HEK293 (cell line): ENCODE measurements around the gene PSMB1.

ENCODE experiments used
- CTCF ChIA-PET: fragments of 350-600 bp; formaldehyde crosslinking; extraction: SDS; loops from one replicate; lab custom pipeline; 2021; ENCODE audit warnings: antibody characterized with exemption; lab: Yijun Ruan, JAX
- POLR2A ChIA-PET: fragments of 300-600 bp; formaldehyde crosslinking; extraction: SDS; loops from one replicate; lab custom pipeline; 2020; ENCODE audit warnings: antibody characterized with exemption, inconsistent platforms; lab: Yijun Ruan, JAX
- H3K27ac ChIP-seq: fragments of 200-500 bp; sonication (Bioruptor generic); 2 replicates; pipeline ENCODE4 v1.5.1; 2014; ENCODE audit warnings: low read depth, low read length, control low read depth, inconsistent platforms; ENCODE audit errors: extremely low read depth
- H3K36me3 ChIP-seq, 2 experiments: fragments of 200-500 bp in 1 of 2; sonication (Bioruptor generic) in 1 of 2; 1 replicate in 1 of 2; 2 replicates in 1 of 2; pipeline ENCODE4 v1.5.1; 2014 to 2017; ENCODE audit warnings: inconsistent platforms in 2 of 2, low read length in 2 of 2; ENCODE audit not compliant: control insufficient read depth in 2 of 2, insufficient read depth in 1 of 2
- H3K4me1 ChIP-seq: fragments of 200-500 bp; sonication (Bioruptor generic); 2 replicates; pipeline ENCODE4 v1.5.1; 2014; ENCODE audit warnings: mild to moderate bottlenecking, low read length, inconsistent platforms; ENCODE audit not compliant: control insufficient read depth, insufficient read depth
- H3K4me3 ChIP-seq: 2 replicates; pipeline ENCODE4 v1.5.1; 2011; ENCODE audit warnings: low read depth, mild to moderate bottlenecking, control low read depth, low read length, moderate library complexity
- H3K9me3 ChIP-seq: fragments of 200-500 bp; sonication (Bioruptor generic); 2 replicates; pipeline ENCODE4 v1.5.1; 2014; ENCODE audit warnings: low read depth, low read length, inconsistent platforms; ENCODE audit not compliant: control insufficient read depth, insufficient read depth
- FEZF1 ChIP-seq: fragments of 450-650 bp; formaldehyde crosslinking; IDR thresholded peaks from 2 replicates; pipeline ENCODE4 v1.5.1; 2016; ENCODE audit warnings: missing biosample characterization, missing genetic modification characterization
- HOXD13 ChIP-seq: sonication (generic); formaldehyde crosslinking; IDR thresholded peaks from 2 replicates; pipeline ENCODE4 v1.8.0; 2022; ENCODE audit warnings: missing genetic modification reagents, borderline replicate concordance
- ZBTB17 ChIP-seq: fragments of 450-650 bp; formaldehyde crosslinking; IDR thresholded peaks from 2 replicates; pipeline ENCODE4 v1.5.1; 2016; ENCODE audit warnings: missing biosample characterization, missing genetic modification characterization
- ZBTB48 ChIP-seq: fragments of 450-650 bp; formaldehyde crosslinking; IDR thresholded peaks from 2 replicates; pipeline ENCODE4 v1.5.1; 2016; ENCODE audit warnings: missing biosample characterization, missing genetic modification characterization
- ZEB2 ChIP-seq: fragments of 450-650 bp; formaldehyde crosslinking; IDR thresholded peaks from 2 replicates; pipeline ENCODE4 v1.5.1; 2016; ENCODE audit warnings: missing biosample characterization, missing genetic modification characterization
- ZFHX2 ChIP-seq: fragments of 450-650 bp; formaldehyde crosslinking; conservative IDR thresholded peaks from 2 replicates; pipeline ENCODE4 v1.5.1; 2016; ENCODE audit warnings: missing biosample characterization, missing genetic modification characterization
- ZNF2 ChIP-seq: fragments of 450-650 bp; formaldehyde crosslinking; IDR thresholded peaks from 2 replicates; pipeline ENCODE4 v1.5.1; 2016; ENCODE audit warnings: missing biosample characterization, missing genetic modification characterization
- ZNF48 ChIP-seq: fragments of 450-650 bp; formaldehyde crosslinking; IDR thresholded peaks from 2 replicates; pipeline ENCODE4 v1.5.1; 2016; ENCODE audit warnings: missing biosample characterization, missing genetic modification characterization
- ZNF585B ChIP-seq: fragments of 450-650 bp; formaldehyde crosslinking; IDR thresholded peaks from 2 replicates; pipeline ENCODE4 v1.5.1; 2016; ENCODE audit warnings: missing biosample characterization, missing genetic modification characterization
- ZNF596 ChIP-seq: fragments of 450-650 bp; IDR thresholded peaks from 2 replicates; pipeline ENCODE4 v1.5.0; 2018; ENCODE audit warnings: missing biosample characterization, mild to moderate bottlenecking, missing genetic modification characterization, moderate library complexity
- ZNF600 ChIP-seq: fragments of 450-650 bp; formaldehyde crosslinking; IDR thresholded peaks from 2 replicates; pipeline ENCODE4 v1.5.1; 2016; ENCODE audit warnings: missing biosample characterization, missing genetic modification characterization
- ZNF654 ChIP-seq: fragments of 450-650 bp; formaldehyde crosslinking; IDR thresholded peaks from 2 replicates; pipeline ENCODE4 v1.5.1; 2016; ENCODE audit warnings: low read depth, missing biosample characterization, missing genetic modification characterization
- ZNF660 ChIP-seq: fragments of 450-650 bp; IDR thresholded peaks from 2 replicates; pipeline ENCODE4 v1.5.1; 2018; ENCODE audit warnings: missing biosample characterization, mild to moderate bottlenecking, missing genetic modification characterization
- ZNF664 ChIP-seq: fragments of 450-650 bp; formaldehyde crosslinking; IDR thresholded peaks from 2 replicates; pipeline ENCODE4 v1.5.1; 2016; ENCODE audit warnings: missing biosample characterization, missing genetic modification characterization
- ZNF701 ChIP-seq: fragments of 450-650 bp; formaldehyde crosslinking; IDR thresholded peaks from 2 replicates; pipeline ENCODE4 v1.5.1; 2016; ENCODE audit warnings: missing biosample characterization, missing genetic modification characterization
- ZSCAN30 ChIP-seq: fragments of 450-650 bp; IDR thresholded peaks from 2 replicates; pipeline ENCODE4 v1.5.1; 2018; ENCODE audit warnings: missing biosample characterization, mild to moderate bottlenecking, missing genetic modification characterization, moderate library complexity
- TF ChIP-seq, protein P1 (sequence below): fragments of 450-650 bp; formaldehyde crosslinking; IDR thresholded peaks from 2 replicates; pipeline ENCODE4 v1.5.1; 2016; ENCODE audit warnings: missing biosample characterization, missing genetic modification characterization
- TF ChIP-seq, protein P2 (sequence below): fragments of 450-650 bp; formaldehyde crosslinking; IDR thresholded peaks from 2 replicates; pipeline ENCODE4 v1.5.1; 2016; ENCODE audit warnings: missing biosample characterization, missing genetic modification characterization
- TF ChIP-seq, protein P3 (sequence below): fragments of 450-650 bp; formaldehyde crosslinking; IDR thresholded peaks from 2 replicates; pipeline ENCODE4 v1.5.1; 2016; ENCODE audit warnings: missing biosample characterization, missing genetic modification characterization
- TF ChIP-seq, protein P4 (sequence below): fragments of 450-650 bp; formaldehyde crosslinking; IDR thresholded peaks from 2 replicates; pipeline ENCODE4 v1.5.0; 2017; ENCODE audit warnings: missing biosample characterization, missing genetic modification characterization, borderline replicate concordance
- TF ChIP-seq, protein P5 (sequence below): fragments of 450-650 bp; formaldehyde crosslinking; IDR thresholded peaks from 2 replicates; pipeline ENCODE4 v1.5.1; 2016; ENCODE audit warnings: missing biosample characterization, missing genetic modification characterization

Gene PSMB1

DNA sequence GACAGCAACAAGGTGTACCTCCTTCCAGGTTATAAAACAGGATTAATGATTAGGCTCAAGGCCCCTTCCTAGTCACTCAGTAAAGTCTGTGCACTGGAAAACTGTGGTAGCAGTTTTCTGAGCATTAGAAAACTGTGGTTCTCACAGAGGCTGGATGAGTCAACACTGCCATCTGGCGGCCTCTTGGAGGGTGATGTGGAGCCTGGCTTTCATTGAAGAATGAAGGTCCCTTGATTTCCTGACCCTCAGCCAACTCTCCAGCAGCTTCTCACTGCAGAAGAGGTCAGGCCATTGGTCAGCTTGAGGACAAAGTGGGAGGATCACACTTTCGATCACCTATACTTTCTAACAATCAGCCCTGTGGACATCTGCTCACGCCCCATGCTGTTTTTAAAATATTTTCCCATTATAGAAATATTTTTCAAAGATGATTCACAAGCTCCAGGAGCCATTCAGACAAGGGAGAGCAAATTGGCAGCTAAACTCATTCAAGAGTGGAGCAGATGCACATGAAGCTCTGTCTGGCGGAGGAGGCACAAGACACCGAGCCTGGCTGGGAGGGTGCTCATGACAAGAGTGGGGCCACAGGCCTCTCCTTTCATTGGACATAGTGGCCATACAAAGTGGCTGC lies 23.2 kb downstream of the PSMB1 start:
- Histone ChIP-seq H3K4me1 (0 out of 2 replicates have a peak, but pooled peaks cover 3% of the 10 kb centered on the region), H3K36me3 (peaks cover 14 to 35% of the 10 kb centered on the region in 2 experiments; a peak in 2 of 3 replicates)
- TF ChIP-seq, protein P1, sequence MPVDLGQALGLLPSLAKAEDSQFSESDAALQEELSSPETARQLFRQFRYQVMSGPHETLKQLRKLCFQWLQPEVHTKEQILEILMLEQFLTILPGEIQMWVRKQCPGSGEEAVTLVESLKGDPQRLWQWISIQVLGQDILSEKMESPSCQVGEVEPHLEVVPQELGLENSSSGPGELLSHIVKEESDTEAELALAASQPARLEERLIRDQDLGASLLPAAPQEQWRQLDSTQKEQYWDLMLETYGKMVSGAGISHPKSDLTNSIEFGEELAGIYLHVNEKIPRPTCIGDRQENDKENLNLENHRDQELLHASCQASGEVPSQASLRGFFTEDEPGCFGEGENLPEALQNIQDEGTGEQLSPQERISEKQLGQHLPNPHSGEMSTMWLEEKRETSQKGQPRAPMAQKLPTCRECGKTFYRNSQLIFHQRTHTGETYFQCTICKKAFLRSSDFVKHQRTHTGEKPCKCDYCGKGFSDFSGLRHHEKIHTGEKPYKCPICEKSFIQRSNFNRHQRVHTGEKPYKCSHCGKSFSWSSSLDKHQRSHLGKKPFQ (tag by site-specific recombination), result no peak
- 0 out of 2 replicates have a peak, but pooled peaks have one; percentile 25 for TF ChIP-seq ZEB2 (tag by site-specific recombination)
- TF ChIP-seq ZNF654 (tag by site-specific recombination), result peak; percentile 93
- no peak for TF ChIP-seq FEZF1 (tag by site-specific recombination)
- no peak for TF ChIP-seq HOXD13 (CRISPR knock-in tag)
- TF ChIP-seq ZBTB17, result no peak
- TF ChIP-seq, protein P2, sequence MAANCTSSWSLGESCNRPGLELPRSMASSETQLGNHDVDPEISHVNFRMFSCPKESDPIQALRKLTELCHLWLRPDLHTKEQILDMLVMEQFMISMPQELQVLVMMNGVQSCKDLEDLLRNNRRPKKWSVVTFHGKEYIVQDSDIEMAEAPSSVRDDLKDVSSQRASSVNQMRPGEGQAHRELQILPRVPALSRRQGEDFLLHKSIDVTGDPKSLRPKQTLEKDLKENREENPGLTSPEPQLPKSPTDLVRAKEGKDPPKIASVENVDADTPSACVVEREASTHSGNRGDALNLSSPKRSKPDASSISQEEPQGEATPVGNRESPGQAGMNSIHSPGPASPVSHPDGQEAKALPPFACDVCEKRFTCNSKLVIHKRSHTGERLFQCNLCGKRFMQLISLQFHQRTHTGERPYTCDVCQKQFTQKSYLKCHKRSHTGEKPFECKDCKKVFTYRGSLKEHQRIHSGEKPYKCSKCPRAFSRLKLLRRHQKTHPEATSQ (tag by site-specific recombination), result no peak
- peak; percentile 20; the same call in 1 of the 2 replicates for TF ChIP-seq ZBTB48 (tag by site-specific recombination)
- no peak for TF ChIP-seq ZNF48
- no peak for TF ChIP-seq ZFHX2 (tag by site-specific recombination)
- TF ChIP-seq ZNF585B, result no peak
- TF ChIP-seq, protein P3, sequence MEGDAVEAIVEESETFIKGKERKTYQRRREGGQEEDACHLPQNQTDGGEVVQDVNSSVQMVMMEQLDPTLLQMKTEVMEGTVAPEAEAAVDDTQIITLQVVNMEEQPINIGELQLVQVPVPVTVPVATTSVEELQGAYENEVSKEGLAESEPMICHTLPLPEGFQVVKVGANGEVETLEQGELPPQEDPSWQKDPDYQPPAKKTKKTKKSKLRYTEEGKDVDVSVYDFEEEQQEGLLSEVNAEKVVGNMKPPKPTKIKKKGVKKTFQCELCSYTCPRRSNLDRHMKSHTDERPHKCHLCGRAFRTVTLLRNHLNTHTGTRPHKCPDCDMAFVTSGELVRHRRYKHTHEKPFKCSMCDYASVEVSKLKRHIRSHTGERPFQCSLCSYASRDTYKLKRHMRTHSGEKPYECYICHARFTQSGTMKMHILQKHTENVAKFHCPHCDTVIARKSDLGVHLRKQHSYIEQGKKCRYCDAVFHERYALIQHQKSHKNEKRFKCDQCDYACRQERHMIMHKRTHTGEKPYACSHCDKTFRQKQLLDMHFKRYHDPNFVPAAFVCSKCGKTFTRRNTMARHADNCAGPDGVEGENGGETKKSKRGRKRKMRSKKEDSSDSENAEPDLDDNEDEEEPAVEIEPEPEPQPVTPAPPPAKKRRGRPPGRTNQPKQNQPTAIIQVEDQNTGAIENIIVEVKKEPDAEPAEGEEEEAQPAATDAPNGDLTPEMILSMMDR (tag by site-specific recombination), result peak; percentile 64
- TF ChIP-seq, protein P4, sequence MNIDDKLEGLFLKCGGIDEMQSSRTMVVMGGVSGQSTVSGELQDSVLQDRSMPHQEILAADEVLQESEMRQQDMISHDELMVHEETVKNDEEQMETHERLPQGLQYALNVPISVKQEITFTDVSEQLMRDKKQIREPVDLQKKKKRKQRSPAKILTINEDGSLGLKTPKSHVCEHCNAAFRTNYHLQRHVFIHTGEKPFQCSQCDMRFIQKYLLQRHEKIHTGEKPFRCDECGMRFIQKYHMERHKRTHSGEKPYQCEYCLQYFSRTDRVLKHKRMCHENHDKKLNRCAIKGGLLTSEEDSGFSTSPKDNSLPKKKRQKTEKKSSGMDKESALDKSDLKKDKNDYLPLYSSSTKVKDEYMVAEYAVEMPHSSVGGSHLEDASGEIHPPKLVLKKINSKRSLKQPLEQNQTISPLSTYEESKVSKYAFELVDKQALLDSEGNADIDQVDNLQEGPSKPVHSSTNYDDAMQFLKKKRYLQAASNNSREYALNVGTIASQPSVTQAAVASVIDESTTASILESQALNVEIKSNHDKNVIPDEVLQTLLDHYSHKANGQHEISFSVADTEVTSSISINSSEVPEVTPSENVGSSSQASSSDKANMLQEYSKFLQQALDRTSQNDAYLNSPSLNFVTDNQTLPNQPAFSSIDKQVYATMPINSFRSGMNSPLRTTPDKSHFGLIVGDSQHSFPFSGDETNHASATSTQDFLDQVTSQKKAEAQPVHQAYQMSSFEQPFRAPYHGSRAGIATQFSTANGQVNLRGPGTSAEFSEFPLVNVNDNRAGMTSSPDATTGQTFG (tag by site-specific recombination), result no peak
- TF ChIP-seq ZNF664 (tag by site-specific recombination), result peak; percentile 89
- TF ChIP-seq ZNF701 (tag by site-specific recombination), result no peak
- TF ChIP-seq ZNF600 (tag by site-specific recombination), result no peak
- 0 out of 2 replicates have a peak, but pooled peaks have one; percentile 56 for TF ChIP-seq ZNF660 (tag by site-specific recombination)
- TF ChIP-seq ZNF2, result peak; percentile 70; the same call in 1 of the 2 replicates
- TF ChIP-seq ZNF596 (tag by site-specific recombination), result no peak
- peak; percentile 69 for TF ChIP-seq ZSCAN30
- TF ChIP-seq, protein P5, sequence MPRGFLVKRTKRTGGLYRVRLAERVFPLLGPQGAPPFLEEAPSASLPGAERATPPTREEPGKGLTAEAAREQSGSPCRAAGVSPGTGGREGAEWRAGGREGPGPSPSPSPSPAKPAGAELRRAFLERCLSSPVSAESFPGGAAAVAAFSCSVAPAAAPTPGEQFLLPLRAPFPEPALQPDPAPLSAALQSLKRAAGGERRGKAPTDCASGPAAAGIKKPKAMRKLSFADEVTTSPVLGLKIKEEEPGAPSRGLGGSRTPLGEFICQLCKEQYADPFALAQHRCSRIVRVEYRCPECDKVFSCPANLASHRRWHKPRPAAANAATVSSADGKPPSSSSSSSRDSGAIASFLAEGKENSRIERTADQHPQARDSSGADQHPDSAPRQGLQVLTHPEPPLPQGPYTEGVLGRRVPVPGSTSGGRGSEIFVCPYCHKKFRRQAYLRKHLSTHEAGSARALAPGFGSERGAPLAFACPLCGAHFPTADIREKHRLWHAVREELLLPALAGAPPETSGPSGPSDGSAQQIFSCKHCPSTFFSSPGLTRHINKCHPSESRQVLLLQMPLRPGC (tag by site-specific recombination), result no peak
- TF ChIP-seq, all 188 proteins: peak for 8
- Histone ChIP-seq H3K4me3 (no peak overlapping the region), H3K27ac (no peak overlapping the region), H3K9me3 (no peaks in the 10 kb centered on the region)
- CTCF ChIA-PET, result interaction anchor here (0.6 to 5.4 kb wide), 46 partner anchors 10 to 1633 kb away, joined by 3 to 68 read pairs (median 5); no protein-coding TSS in a partner anchor
- POLR2A ChIA-PET, result interaction anchor here (0.5 kb wide), 1 partner anchor 239 kb away, joined by 4 read pairs; the partner anchor contains the start of gene DLL1
